OCI-LY1 (cell line): ENCODE measurements around the gene PKD1L1.

Source experiments
- H2AFZ ChIP-seq: fragments of 200-600 bp; sonication (generic), shearing (Covaris generic); 2 replicates; pipeline ENCODE4 v1.6.0; 2014; ENCODE audit warnings: antibody characterized with exemption, mild to moderate bottlenecking, low read length
- H3F3A ChIP-seq: fragments of 200-600 bp; sonication (generic), shearing (Covaris generic); 2 replicates; pipeline ENCODE4 v1.6.0; 2014; ENCODE audit warnings: mild to moderate bottlenecking, antibody characterized with exemption, low read length, moderate library complexity; ENCODE audit not compliant: insufficient read depth
- H3K27ac ChIP-seq: fragments of 200-600 bp; sonication (generic); 2 replicates; pipeline ENCODE4 v1.5.1; 2014; ENCODE audit warnings: low read length, mixed run types, mild to moderate bottlenecking, low read depth; ENCODE audit not compliant: poor library complexity, severe bottlenecking
- H3K27me3 ChIP-seq: fragments of 200-600 bp; sonication (generic); 2 replicates; pipeline ENCODE4 v1.6.0; 2014; ENCODE audit warnings: antibody characterized with exemption, mild to moderate bottlenecking, low read length, moderate library complexity; ENCODE audit not compliant: insufficient read depth
- H3K36me3 ChIP-seq: fragments of 200-600 bp; sonication (generic); 2 replicates; pipeline ENCODE4 v1.6.1; 2014; ENCODE audit warnings: mild to moderate bottlenecking, antibody characterized with exemption, low read length, moderate library complexity, mixed read lengths; ENCODE audit not compliant: insufficient read depth
- H3K4me1 ChIP-seq: fragments of 200-600 bp; sonication (generic); 2 replicates; pipeline ENCODE4 v1.5.1; 2014; ENCODE audit warnings: mild to moderate bottlenecking, low read length, moderate library complexity; ENCODE audit not compliant: insufficient read depth, severe bottlenecking
- H3K4me2 ChIP-seq: fragments of 200-600 bp; sonication (generic), shearing (Covaris generic); 2 replicates; pipeline ENCODE4 v1.6.1; 2014; ENCODE audit warnings: low read length
- H3K4me3 ChIP-seq: fragments of 200-600 bp; sonication (generic); 2 replicates; pipeline ENCODE4 v1.5.1; 2014; ENCODE audit warnings: low read length, low read depth, mild to moderate bottlenecking, mixed read lengths; ENCODE audit not compliant: poor library complexity, severe bottlenecking
- H3K79me2 ChIP-seq: fragments of 200-600 bp; shearing (Covaris generic); 2 replicates; pipeline ENCODE4 v1.6.1; 2016; ENCODE audit warnings: mixed run types, low read length, mixed read lengths; ENCODE audit not compliant: insufficient read depth
- H3K9ac ChIP-seq: fragments of 200-600 bp; sonication (generic), shearing (Covaris generic); 2 replicates; pipeline ENCODE4 v1.6.1; 2014; ENCODE audit warnings: mild to moderate bottlenecking, low read length, mixed read lengths
- H3K9me2 ChIP-seq: fragments of 200-600 bp; sonication (generic), shearing (Covaris generic); 2 replicates; pipeline ENCODE4 v1.6.1; 2014; ENCODE audit warnings: low read depth, mild to moderate bottlenecking, low read length, mixed read lengths
- H3K9me3 ChIP-seq: fragments of 200-600 bp; shearing (Covaris generic); 2 replicates; pipeline ENCODE4 v1.6.1; 2014; ENCODE audit warnings: low read length, mixed read lengths
- H4K20me1 ChIP-seq: fragments of 200-600 bp; sonication (generic), shearing (Covaris generic); 2 replicates; pipeline ENCODE4 v1.6.0; 2016; ENCODE audit warnings: mild to moderate bottlenecking, low read length; ENCODE audit not compliant: insufficient read depth
- CTCF ChIP-seq: fragments of 200-600 bp; sonication (generic), shearing (Covaris generic); IDR thresholded peaks from 2 replicates; pipeline ENCODE4 v1.5.1; 2017; ENCODE audit warnings: mild to moderate bottlenecking, antibody characterized with exemption, low read length, moderate library complexity, mixed read lengths
- EZH2 ChIP-seq: fragments of 200-600 bp; sonication (generic), shearing (Covaris generic); IDR thresholded peaks from 2 replicates; pipeline ENCODE4 v1.8.0; 2017; ENCODE audit warnings: borderline replicate concordance, mixed run types, mild to moderate bottlenecking, antibody characterized with exemption, low read length, moderate library complexity, mixed read lengths

Gene PKD1L1

GRCh38 chr7:47785923-47786556 is 162.2 kb downstream of the PKD1L1 start:
- Histone ChIP-seq H3K9me3 (no peaks in the 10 kb centered on the region), H3K36me3 (no peaks in the 10 kb centered on the region), H3K9me2 (no peaks in the 10 kb centered on the region), H3K79me2 (no peaks in the 10 kb centered on the region), H3K4me1 (no peaks in the 10 kb centered on the region), H3F3A (no peaks in the 10 kb centered on the region), H4K20me1 (no peaks in the 10 kb centered on the region), H2AFZ (no peak overlapping the region), H3K9ac (no peak overlapping the region), H3K27ac (no peak overlapping the region), H3K4me2 (no peak overlapping the region), H3K27me3 (no peaks in the 10 kb centered on the region), H3K4me3 (no peak overlapping the region)
- TF ChIP-seq CTCF (no peak), EZH2 (no peak)

DNA sequence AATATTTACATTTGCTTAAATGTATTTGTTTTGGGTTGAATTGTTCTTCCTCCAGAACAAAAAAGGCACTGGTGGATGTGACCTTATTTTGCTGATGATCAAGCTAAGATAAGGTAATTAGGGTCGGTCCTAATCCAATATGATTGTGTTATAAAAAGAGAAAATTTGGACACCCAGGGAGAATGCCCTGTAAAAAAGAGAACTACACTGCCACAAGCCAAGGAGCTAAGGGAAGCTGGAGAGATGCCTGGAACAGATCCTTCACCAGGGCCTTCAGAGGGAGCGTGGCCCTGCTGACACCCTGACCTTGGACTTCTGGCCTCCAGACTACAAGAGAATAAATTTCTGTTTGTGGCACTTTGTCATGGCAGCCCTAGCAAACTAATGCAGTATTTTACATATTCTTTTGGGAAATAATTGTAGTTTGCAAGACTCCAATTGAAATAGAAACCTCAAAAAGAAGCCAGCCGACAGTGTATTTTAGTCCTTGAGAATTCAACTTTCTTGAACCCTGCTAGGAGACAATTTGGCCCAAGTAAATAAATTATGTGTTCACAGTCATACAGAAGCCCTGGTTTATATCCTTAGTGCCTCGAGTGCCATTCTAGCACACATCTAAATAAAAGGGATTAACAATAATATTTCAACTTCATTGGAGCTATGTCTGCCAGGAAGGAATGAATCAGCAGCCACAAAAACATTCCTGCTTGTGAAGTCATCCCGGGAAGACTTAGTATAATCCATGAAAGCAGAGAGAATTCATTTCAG is 164.6 kb downstream of the PKD1L1 start:
- H3K9me3 ChIP-seq, result no peaks in the 10 kb centered on the region
- no peak overlapping the region for H3K4me2 ChIP-seq
- H3K9ac ChIP-seq, result no peak overlapping the region
- no peaks in the 10 kb centered on the region for H3K79me2 ChIP-seq
- no peaks in the 10 kb centered on the region for H3K27me3 ChIP-seq
- no peaks in the 10 kb centered on the region for H4K20me1 ChIP-seq
- no peak overlapping the region for H2AFZ ChIP-seq
- no peak for TF ChIP-seq EZH2
- TF ChIP-seq CTCF, result no peak
- no peaks in the 10 kb centered on the region for H3K4me1 ChIP-seq
- H3F3A ChIP-seq, result no peaks in the 10 kb centered on the region
- no peak overlapping the region for H3K27ac ChIP-seq
- no peaks in the 10 kb centered on the region for H3K36me3 ChIP-seq
- no peaks in the 10 kb centered on the region for H3K9me2 ChIP-seq
- no peak overlapping the region for H3K4me3 ChIP-seq

DNA sequence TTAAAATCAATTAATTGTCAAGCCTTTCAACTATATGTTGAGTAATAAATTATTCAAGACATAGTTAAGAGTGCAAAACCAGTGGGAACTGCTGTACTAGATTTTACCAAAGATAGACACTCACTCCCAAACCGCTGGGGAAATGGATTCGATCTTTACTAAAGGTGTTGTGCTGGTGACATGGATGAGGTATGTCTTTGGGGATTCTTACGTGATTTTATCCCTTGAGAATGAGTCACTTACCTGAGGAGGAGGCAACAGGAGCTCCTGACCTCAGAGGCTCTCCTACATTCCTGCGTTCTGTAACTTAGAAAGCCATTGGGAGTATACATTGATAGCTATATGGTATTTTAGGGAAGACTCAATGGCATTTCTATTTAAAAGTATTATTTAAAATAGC is 165.5 kb downstream of the PKD1L1 start:
- Histone ChIP-seq H3K36me3 (no peaks in the 10 kb centered on the region), H3K27me3 (no peaks in the 10 kb centered on the region), H2AFZ (no peak overlapping the region), H3K79me2 (no peaks in the 10 kb centered on the region), H3K9me3 (no peaks in the 10 kb centered on the region), H3K9me2 (no peaks in the 10 kb centered on the region), H3K4me2 (no peak overlapping the region), H3K4me3 (no peak overlapping the region), H3K27ac (no peak overlapping the region), H3F3A (no peaks in the 10 kb centered on the region), H4K20me1 (no peaks in the 10 kb centered on the region), H3K9ac (no peak overlapping the region), H3K4me1 (no peaks in the 10 kb centered on the region)
- TF ChIP-seq CTCF (no peak), EZH2 (no peak)
